Dermis blood vessel endothelial cell (primary cell): ENCODE measurements around the gene MEOX1. TPM values are rescaled to one million over a fixed set of nuclear protein-coding genes. Genes with fewer than 3 reads are reported as not detected.
A peak's percentile ranks its signal among the peaks of the same experiment; 100 is the strongest.

Experiments used
- DNase-seq: peaks from one replicate; pipeline ENCODE4 v3.0.0; 2010
- total RNA-seq: library from RNA; depleted of rRNA; stranded (reverse); fragments of >200 nt; gene quantifications from 2 replicates; pipeline ENCODE4 v1.2.3, GENCODE V29; 2014

Gene MEOX1
- total RNA-seq, 1 donor from 2014 or later, result 1.4 TPM

DNA sequence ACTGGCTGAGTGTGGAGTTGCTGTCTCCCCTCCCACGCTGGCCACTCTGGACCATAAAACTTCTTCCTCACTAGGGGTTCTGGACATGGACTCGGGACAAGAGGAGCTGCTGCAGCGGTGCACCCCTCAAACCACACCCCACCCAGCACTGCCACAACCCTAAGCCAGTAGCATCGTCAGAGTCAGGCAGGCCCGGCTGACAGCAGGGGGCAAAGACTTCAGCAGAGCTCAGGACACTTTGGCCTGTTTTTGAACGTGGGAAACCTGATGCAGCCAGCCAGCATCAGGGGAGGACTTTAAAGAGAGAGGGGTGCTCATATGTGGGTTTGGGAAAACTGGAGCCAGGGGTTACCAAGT is 9.6 kb downstream of the MEOX1 start:
- DNase-seq, result no peak

GRCh38 chr17:43650471-43650870 is 11.3 kb downstream of the MEOX1 start:
- no peak for DNase-seq

DNA sequence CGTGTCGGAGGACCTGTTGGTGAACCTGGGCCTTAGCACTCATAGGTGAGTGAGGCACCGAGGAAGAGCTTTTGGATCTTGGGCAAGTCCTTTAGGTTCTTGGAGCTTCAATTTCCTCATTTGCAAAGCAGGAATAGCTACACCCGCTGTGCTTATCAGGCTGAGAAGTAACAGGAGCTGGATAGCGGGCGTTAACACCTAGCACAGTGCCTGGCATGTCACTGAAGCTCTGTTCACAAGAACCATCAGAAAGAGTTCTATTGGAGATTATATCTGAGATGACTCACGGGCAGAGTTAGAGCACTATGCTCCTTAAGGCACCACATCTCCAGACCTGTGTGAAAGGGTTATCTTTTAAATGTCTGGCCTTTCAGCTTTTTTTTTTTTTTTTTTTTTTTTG is 12.8 kb downstream of the MEOX1 start:
- DNase-seq, result no peak

GRCh38 chr17:43645765-43646481 is 15.8 kb downstream of the MEOX1 start:
- DNase-seq, result peak; percentile 84

DNA sequence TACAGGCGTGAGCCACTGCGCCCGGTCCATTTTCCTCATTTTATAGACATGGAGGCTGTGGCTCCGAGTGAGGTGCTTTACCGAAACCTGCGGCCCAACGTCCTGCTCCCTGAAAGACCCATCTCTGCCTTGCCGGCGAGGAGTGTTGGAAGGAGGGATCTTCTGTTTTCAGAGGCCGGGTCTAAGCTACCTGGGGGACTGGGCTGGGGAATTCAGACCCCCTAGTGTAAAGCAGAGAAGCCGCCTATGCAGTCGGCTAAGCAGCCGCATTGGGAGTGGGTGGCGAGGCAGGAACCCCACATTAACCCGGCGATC is 16.3 kb downstream of the MEOX1 start:
- no peak for DNase-seq

DNA sequence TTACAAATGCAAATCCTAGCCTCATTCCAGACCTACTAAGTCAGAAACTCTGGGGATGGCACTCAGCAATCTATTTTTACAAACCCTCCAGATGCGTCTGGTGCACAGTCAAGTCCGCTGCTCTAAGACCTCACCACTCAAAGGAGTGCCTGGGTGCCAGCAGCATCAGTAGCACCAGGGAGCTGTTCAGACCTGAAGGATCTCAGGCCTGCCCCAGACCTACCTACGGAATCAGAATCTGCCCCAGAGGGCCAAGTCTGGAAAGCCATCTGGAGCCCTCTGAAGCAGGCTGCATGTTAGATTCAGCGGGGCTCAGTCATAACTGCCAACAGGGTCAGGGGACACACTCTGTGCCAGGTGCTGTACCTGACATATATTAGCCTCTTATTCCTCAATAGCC is 17.6 kb downstream of the MEOX1 start:
- DNase-seq, result no peak

DNA sequence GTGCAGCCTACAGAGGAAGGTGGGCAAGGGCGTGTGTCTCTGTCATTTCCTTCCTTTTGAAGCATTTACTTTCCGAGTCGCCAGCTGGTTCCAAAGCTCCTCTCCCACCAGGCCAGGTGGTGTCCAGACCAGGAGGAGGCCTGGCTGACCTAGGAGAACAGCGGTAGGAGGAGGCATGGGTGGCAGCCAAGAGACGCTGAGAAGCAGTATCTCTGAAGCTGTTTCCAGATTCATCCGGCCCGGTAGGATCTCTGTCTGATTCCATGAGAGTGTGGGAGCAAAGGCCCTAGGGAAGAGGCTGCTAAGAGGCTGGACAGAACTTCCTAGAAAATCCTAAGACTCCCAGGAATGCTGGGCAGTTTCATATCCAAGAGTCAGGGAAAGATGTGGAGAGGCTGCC is 20.3 kb downstream of the MEOX1 start:
- peak; percentile 41 for DNase-seq

GRCh38 chr17:43640491-43641252 is 21.1 kb downstream of the MEOX1 start:
- no peak for DNase-seq

DNA sequence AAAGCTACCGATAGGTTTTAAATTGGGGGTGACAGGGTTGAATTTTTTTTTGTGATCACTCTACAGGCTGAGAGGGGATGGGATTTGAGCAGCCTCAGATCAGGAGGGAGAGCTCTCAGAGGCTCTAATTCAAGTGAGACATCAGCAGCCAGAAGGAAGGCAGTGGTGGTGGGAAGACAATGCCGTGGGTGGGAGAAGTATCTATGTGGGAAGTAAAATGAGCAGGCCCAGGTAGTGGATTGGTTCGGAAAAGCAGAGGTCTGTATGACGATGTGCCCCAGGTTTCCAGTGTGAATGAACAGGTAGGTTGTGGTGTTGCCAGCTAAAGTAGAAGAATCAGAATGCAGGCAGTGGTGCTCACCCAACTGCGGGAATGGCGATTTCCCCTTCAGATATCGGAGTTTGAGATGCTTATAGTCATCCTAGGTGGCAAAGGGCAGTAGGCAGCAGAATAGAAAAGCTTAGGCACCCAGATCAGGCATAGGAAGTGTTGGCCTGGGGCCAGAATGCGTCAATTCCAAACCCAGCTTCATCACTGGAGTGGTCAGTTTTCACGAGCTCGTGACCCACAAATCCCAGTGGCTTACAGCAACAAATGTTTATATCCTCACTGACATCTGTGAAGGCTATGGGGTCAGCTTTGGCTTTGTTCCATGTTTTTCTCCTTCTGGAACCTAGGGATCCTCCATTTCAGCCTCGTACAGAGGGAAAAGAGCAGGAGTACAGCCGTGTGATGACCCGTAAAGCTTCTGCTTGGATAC is 24.0 kb downstream of the MEOX1 start:
- DNase-seq, result peak; percentile 17

- DNase-seq, result no peak
Observed at GRCh38 chr17:43636426-43636825, 25.3 kb downstream of the MEOX1 start.

GRCh38 chr17:43634591-43635125 is 27.1 kb downstream of the MEOX1 start:
- DNase-seq, result no peak

- DNase-seq, result no peak
Observed at GRCh38 chr17:43632221-43632620, 29.5 kb downstream of the MEOX1 start.

DNA sequence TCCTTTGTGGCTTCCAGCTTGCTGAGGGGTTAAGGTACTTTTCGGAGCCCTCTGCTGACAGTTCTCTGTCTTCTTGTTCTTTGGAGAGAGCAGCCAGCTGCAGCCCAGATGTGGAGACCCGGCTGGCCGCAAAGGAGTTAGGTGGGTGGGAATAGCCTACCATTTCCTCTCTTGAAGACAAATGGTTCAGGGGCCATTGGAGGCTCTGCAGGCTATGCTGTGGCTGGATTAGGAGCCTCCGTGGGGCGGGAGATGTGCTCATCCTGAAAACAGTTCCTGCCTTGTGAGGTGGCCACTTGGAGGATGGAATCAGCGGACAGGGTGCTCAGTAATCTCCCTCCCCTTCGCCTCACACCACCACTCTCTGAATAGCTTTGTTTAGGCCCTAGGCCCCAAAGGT is 30.3 kb downstream of the MEOX1 start:
- DNase-seq, result no peak

DNA sequence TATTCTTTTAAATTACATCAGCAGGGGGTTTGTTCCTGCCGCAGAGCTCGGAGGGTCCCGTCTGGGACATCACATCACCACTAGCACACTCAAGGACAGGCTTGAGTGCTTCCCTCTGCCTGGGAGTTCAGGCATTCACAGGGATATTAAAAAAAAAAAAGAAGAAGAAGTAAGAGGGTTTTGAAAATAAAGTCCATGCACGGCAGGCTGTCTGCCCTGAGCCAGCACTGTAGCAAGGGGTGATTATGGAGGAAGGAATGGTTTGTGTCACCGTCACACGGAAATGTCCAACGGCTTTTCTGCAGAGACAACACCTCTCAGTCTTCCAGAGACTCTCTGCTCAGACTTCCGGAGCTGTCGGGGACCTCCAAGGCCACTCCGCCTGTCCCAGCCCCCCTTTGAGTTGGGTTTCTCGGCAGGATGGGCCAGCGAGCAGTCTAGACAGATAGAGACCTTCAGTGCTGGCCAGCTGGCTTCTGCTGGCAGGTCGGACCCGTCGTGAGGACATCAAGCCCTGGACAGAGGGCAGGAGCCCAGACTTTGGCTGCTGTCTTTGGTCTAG is 33.6 kb downstream of the MEOX1 start:
- no peak for DNase-seq

DNA sequence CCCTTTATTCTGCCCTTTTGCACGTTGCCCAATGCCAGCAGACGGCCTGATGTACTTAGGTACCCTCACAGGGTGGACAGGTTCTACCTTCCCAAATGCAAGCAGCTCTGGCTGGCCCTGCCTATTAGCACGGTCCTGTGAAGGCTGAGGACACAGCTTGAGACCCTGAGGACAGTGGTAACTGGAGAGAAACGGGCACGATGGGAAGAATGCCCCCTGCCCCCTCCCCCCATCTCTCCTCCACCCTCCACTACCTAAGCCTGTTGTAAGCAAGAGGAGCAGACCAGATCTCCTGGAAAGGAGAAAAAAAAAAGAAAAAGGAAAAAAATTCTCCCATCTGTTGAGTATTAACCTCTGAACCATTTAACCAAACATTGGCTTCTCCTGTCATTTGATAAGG is 34.1 kb downstream of the MEOX1 start:
- DNase-seq, result no peak

- no peak for DNase-seq
Observed at GRCh38 chr17:43626023-43626422, 35.7 kb downstream of the MEOX1 start.

DNA sequence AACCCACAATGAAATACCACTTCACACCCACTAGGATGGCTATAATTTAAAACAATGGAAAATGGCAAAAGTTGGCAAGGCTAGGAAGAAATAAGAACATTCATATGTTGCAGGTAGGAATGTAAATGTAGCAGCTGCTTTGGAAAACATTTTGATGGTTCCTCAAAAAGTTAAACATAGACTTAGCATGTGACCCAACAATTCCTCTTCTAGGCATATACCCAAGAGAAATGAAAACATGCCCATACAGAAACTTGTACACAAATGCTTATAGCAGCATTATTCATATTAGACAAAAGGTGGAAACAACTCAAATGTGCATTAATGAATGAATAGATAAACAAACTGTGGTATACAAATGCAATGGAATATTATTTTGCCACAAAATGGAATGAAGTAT is 36.1 kb downstream of the MEOX1 start:
- no peak for DNase-seq

DNA sequence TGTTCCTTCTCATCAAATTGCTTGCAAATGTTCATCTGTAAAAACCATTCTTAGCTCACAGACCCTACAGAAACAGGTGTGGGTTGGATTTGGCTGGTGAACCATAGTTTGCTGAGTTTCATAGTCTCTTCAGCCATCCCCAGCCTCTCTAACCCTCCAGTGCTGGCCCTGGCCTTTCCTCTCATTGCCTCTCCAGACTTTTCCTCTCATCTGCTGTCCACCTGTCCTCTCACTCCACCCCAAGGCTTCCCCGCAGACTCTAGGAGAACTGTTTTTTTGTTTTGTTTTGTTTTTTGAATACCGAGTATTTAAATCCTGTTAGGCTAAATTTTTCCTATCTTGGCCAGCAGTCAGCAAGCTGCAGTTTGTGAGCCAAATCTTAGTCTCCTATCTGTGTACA is 41.1 kb downstream of the MEOX1 start:
- no peak for DNase-seq

- no peak for DNase-seq
Observed at GRCh38 chr17:43620147-43620546, 41.6 kb downstream of the MEOX1 start.

GRCh38 chr17:43619705-43620104 is 42.0 kb downstream of the MEOX1 start:
- DNase-seq, result no peak

DNA sequence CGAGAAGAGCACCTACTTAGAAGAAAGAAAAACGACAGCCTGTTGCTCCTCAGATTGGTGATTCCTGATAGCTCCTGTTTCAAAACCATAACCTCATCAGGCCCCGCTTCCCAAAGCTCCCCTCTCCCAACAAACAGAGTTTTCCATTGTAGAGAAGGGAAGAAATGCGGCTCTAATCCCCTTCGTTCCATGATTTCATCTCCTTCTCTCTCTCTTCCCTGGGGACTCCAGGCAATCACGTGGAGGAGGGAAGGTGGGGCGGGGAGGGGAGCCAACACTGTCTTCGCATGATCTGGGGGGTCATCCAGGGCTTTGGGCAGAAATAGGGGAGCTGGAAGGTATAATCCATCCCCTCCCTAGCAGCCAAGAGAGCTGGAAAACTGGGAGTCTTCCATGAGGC is 43.4 kb downstream of the MEOX1 start:
- DNase-seq, result no peak

- DNase-seq, result no peak
Observed at GRCh38 chr17:43616852-43617251, 44.9 kb downstream of the MEOX1 start.

DNA sequence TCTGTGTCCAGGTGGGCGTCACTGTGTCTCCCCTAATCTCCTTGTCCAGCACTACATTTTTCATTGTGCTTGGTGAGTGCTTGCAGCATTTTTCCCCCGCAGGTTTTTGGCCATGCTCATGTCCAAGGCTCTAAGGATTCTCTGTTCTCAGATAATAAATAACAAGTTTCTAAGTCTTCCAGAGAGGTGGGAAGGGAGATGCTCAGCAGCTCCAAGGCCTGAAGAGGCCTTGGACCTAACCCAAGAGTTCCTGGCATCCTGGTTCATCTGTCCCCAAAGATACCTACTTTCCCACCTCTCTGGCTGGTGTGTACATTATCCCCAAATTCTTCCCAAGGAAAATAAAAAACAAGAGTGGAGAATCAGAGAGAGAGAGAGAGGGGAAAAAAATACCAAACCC is 45.3 kb downstream of the MEOX1 start:
- no peak for DNase-seq

DNA sequence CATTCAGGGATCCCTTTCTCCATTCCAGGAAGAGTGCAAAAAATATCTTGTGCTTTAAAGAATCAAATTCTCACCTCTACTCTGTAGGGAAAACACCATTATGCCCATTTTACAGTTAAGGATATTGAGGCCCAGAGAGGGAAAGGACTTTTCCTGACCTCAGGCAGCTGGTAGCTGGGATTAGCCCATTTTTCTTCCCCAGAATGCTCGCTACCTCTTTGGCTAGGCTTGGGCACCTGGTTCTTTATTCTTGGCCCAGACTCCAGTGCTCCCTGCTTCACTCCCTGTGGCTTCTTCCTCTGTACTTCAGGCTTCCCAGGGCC is 45.7 kb downstream of the MEOX1 start:
- no peak for DNase-seq
